HG03039 (cell line): Measurements from ENCODE around the gene MMAB.

Source experiments
- ATAC-seq: cut with Tn5 transposase; IDR thresholded peaks from one replicate; pipeline ENCODE4 v1.9.1; 2021; ENCODE audit warnings: mild to moderate bottlenecking, moderate library complexity; ENCODE audit not compliant: unreplicated experiment

Gene MMAB

DNA sequence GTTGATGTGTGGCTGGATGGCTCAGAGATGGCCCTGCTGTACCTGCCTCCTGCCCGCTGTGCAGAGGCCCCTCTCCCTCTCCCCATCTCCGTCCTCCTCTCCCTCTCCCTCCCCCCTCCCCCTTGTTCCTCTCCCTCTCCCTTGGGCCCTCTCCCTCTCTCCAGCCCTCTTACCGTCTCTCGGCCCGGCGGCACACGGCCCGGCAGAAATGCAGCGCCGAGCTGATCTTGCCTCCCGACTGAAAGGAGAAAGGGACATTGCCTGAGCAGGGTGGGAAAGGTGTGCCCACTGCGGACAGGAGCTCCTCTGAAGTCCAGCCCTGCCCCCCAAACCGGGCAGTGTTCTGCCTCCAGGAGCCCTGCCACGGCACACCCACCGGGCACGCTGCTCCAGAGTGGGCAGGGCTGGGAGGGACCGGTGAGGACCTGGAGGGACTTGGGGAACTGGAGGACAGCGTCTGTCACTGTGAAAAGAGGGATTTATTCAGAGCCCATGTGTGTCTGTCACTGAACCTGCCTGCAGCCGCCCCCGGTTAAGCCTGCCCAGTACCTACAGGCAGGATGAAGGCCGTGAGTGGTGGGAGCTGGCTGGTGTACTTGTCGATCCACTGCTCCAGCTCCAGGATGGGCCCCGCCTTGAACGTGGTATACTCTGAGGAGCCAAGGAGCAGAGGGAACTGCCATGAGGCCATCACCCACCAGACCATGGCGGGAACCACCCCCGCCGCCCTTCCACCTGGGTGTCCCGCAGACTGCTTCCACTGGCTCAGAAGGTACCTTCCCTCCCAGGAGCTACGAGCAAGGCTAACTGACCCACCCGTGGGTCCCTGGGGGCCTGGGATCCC is 12.2 kb downstream of the MMAB start:
- no peak for ATAC-seq

GRCh38 chr12:109559601-109560000 is 13.7 kb downstream of the MMAB start:
- no peak for ATAC-seq

DNA sequence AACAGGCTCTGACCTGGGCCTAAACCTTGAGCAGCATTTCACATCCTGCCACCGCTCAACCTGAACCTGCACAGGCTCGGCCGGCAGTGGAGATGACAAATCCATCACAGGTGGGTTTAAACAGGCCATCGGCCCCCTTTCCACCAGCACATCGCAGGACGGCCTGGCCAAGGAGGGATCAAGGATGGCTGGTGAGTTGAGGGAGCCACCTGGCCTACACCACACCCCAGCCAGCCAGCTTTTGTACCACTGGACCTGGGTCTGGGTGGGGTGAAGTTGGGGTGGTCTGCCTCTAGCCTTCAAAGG is 14.2 kb downstream of the MMAB start:
- ATAC-seq: no peak

DNA sequence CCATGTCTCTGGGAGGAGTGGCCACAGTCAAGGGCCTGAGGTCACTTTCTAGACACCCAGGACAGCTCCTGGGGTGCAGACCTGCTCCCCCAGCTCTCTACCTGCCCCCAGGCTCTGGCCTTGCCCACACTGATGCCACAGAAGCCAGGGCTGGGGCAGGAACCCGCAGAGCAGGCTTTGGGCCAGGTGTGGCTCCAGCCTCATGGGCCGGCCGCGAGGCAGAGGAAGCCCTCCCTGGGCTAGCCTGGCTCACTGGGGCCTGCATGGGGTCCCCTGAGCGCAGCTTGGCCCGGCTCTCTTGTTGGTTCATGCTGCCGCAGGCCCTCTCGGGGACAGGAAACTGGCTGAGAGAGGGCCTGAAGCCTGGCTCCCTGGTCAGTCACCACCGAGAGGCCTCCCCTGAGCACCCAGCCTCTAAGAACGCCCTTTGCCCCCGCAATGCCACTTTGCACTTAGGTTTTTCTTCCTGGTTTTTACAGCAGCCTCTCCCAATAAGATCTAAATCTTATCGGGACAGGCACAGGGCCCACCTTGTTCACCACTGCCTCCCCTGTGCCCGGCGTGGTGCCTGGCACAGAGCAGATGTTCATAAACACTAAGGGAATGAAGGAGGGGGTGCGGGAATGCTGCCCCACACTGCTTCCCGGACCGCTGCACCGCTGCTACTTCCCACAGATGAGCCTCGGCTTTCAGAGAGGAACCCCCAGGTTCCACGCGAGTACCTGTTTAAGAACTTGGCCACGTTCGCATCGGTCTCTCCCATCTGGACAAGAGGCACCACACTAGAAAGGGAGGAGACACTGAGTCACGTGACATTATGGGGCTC is 14.7 kb downstream of the MMAB start:
- no peak for ATAC-seq

DNA sequence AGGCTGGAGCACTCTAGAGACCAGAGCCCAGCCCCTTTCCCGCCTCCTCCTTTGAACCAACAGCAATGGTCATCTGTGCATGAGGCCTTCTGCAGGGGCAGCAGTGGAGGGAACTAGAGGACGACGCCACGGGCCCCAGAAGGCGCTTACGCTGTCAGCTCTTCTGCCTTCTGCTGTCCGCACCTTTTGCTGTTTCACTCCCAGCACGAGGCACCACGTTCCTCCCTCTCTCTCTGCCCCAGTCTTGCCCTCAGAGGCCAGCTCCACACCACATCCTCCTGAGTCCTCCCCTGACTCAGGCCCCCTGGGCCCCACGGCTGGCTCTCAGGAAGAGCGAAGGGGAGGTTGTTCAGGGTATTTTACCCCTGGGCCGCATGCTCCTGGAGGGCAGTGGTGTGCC is 15.5 kb downstream of the MMAB start:
- no peak for ATAC-seq

DNA sequence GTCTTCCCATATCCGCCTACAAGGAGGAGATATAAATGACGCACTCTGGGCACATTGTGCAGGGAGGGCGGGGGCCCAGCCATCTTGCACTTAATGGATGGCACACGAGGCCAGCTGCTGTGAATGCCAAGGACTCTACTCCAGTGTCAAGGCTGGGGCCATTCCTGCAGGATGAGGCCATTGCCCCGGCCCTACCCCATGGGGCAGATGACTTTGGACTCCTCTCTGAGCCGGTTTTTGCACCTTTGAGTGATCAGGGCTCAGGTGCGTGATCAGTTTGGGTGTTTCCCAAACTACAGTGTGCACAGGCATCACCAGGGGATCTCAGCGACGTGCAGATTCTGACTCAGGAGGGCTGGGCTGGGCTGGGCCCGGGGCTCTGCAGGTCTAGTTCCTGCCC is 16.1 kb downstream of the MMAB start:
- ATAC-seq: no peak

- no peak for ATAC-seq
Observed at GRCh38 chr12:109555431-109556315, 17.6 kb downstream of the MMAB start.

GRCh38 chr12:109554761-109555160 is 18.5 kb downstream of the MMAB start:
- no peak for ATAC-seq

DNA sequence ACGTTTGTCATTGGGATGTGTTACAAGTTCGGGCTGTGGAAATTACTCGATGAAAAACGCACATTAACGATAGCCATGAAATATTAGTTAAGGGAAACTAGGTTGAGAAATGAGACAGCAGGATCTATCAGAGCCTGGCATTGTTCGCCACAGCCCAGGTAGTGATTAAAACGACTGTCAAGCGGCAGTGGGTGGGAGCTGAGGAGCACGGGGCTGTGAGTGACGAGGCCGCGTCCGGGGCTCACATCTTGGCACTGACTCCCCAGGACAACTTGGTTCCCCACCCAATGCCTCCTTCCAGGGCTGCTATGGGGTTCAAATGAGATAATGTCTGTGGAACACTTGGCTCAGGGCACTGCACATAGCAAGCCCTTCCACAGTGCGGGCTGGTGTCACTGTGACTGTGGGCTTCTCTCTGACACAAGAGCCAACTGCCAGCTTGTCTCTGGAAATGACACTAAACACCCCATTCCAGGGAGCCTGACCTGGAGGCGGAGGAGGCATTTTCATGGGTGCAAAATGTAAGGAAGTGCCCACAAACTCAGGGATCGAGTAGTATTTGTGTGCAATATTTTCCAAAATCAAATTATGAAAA is 19.3 kb downstream of the MMAB start:
- ATAC-seq: no peak

GRCh38 chr12:109553483-109553882 is 19.8 kb downstream of the MMAB start:
- ATAC-seq: no peak

DNA sequence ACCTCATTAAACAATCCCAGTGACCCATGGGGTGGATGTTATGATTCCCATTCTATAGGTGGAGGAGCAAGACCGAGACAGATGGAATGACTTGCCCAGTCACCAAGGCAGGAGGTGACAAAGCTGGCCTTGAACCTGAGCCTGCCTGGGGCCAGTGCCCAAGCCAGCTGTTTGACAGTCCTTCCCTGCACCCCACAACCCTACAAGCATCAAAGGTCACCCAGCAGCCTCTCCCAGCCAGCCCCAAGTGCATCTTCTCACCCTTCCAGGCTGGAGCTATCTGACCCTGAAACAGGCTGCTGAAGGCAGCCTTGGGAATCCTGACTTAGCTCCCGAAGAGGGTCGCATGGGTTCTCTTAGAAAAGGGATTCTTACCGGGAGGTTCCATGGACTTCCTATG is 20.3 kb downstream of the MMAB start:
- no peak for ATAC-seq

DNA sequence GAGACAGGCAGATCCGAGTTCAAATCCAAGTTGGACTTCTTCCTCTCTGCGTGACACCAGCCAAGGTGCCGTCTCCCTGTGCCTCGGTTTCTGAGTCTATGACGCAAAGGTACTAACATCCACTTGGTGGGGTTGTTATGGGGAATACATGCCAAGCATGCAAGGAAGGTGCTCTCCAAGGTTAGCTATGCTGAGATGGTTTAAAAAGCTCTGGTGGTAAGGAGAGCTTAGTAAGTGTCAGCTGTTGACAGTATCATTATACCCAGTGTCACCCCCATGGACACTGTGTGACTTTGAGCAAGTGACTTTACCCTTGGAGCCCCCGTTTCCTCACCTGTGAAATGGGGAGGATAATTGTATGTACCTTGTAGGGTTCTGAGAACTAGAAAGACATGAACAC is 22.2 kb downstream of the MMAB start:
- no peak for ATAC-seq

DNA sequence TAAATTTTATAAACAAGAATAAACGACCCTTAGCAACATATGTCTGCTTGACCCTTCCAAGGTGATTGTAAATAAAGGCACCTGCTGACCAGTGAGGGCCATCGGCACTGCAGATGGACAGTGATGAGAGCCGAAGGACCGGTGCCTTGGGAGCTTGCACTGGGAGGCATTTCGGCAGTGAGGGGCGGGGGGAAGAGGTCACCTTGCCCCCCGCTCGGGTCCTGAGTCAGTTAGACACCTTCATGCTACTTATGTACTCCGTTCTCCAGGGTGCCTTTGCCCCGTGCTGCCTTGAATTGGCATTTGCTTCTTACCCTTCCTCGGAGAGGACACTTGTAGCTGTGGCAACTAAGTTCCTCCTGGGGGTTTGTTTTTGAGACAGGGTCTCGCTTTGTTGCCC is 23.0 kb downstream of the MMAB start:
- ATAC-seq: no peak

GRCh38 chr12:109549613-109550270 is 23.6 kb downstream of the MMAB start:
- ATAC-seq: no peak

DNA sequence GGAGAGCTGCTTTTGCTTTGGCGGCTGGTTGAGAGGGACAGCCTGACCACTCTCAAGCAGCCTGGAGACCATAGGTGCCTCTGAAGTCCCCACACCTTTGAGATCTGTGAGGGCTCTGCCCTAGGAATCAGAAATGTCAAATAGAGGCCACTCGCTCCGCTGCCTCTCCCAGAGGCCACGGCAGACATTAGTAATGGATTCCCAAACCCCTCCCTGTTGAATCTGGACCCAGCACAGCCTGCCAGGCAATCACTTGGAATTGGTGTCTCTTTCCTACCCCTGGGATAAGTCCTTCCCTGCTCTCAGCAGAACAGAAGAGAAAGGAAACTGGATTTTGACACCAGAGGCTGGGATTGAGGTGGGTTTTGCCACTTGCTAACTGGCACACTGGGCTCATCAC is 25.0 kb downstream of the MMAB start:
- ATAC-seq: no peak

- no peak for ATAC-seq
Observed at GRCh38 chr12:109547286-109547685, 26.0 kb downstream of the MMAB start.

GRCh38 chr12:109545826-109546225 is 27.5 kb downstream of the MMAB start:
- no peak for ATAC-seq

DNA sequence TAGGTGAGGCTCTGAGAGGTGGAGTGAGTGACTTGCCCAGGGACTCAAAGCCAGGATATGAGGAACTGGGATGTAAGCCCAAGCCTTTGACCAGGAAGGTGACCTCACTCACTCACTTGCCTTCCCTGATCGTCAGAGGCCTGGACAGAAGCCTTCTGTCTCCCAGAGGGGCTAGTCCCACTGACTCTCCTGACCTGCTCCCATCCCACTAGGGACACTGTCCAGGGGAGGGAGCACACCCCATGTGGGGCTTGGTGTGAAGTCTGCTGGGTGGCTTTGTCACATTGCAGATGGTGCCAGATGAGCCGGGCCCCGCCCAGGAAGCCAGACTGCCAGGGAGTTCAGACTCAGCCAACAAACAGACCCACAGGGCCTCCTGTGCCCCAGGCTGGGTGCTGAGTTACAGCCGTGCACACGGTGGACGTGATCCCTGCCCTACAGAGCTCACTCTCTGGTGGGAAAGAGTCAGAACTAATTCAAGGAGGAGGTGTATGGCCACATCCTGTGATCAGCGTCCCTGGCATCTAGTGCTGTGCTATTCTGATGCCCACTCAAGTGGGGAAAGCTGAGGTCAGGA is 28.3 kb downstream of the MMAB start:
- no peak for ATAC-seq

DNA sequence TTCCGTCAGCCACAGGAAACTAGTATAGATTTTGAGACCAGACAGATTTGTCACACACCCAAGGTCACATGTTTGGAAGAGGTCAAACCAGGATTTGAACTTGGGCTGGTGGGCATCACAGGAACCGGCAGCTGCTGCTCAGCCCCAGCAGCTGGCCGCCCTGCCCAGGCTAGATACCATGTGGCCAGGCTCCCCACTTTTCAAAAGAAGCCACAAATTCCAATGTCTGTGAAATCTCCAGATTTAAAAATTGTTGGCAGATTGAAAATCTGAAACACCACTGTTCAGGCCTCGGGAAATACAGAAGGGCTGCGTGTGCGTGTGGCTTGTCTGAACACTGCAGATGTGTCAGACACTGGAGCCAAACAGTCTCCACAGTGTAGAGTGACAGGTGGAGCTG is 30.4 kb downstream of the MMAB start:
- no peak for ATAC-seq

DNA sequence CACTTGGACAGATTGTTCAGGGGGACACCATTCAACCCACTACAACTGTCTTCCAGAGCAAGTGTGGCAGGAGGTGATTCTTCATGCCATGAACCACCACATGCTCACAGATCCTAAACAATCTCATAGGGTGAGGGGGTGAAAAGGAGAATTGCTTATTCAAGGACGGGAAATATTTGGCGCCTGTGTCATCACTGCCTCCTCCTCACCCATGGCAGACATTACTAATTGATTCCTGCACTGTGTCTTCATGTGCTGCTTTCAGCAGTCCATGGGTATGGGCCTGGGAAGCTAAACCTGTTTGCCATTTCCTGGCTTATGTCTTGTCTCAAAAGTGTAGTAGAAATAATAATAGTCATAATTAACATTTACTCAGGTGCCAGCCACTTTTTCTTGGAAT is 31.3 kb downstream of the MMAB start:
- no peak for ATAC-seq
